Stimulated activated CD4-positive, alpha-beta T cell treated with anti-CD3 and anti-CD28 coated beads, TNF-alpha, amount 100 ng/mL, for 24 hours (primary cell): ENCODE data around the gene GLYATL2.

Experiments used
- DNase-seq, 3 experiments: peaks; one replicate each; pipeline ENCODE4 v3.0.0-alpha.2; 2020; ENCODE audit warnings: low read depth in 3 of 3

GLYATL2 gene

DNA sequence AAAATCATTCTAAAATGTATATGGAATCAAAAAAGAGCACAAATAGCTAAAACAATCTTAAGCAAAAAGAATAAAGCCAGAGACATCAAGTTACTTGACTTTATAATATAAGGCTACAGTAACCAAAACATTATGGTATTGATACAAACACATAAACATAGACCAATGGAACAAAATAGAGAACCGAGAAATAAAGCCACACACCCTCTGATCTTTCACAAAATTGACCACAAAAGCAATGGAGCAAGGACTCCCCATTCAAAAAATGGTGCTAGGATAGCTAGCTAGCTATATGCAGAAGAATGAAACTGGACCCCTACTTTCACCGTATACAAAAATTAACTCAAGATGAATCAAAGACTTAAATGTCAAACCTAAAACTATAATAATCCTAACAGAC lies 43.2 kb downstream of the GLYATL2 start:
- no peak for DNase-seq

DNA sequence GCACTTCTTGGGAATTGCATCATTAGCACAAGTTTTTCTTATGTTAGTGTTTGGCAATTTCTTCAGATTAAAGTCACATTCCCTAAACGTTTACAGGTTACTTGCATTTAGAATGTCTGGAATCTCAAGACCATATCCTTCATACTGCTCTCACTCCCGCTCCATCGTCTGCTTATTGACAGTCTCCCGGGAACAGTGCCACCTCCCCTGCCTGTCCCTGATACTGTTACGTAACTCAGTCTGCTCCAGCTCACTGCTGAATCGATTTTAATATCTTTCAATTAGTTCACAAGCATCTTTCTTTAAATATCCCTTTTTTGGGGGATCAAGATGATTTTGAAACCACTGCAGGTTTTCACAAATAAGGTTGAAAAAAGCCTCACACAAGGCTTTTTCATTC lies 48.2 kb downstream of the GLYATL2 start:
- no peak for DNase-seq

DNA sequence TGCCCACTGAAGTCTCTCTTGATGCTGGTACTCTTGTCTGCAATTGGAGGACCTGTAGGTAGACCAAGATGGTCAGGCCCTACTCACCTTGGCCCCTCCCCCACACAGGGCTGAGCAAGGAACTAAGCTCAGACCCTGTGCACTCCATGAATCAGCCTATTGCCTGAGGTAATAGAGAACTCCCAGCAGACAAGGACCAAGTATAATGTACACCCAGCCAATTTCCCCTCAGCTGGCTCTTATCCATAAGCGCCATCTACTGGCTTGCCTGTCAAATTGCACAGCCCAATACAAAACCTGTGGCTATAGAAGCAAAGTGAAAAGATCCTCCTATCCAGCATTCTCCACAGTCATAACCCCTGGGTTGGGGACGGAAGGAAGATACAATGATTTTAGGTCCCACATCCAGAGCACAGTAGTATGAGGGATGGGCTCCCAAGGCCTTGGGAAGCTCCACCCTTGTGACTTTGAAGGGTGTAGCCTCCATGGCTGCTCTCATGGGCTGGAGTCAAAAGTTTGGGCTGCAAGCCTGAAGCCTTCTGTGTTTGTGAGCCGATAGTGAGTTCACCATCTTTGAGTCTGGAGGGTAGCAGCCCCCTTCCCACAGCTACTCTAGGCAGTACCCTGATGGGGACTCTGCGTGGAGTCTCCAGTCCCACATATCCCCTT lies 56.0 kb downstream of the GLYATL2 start:
- DNase-seq: peak; percentile 7 to 28 (median 16)

DNA sequence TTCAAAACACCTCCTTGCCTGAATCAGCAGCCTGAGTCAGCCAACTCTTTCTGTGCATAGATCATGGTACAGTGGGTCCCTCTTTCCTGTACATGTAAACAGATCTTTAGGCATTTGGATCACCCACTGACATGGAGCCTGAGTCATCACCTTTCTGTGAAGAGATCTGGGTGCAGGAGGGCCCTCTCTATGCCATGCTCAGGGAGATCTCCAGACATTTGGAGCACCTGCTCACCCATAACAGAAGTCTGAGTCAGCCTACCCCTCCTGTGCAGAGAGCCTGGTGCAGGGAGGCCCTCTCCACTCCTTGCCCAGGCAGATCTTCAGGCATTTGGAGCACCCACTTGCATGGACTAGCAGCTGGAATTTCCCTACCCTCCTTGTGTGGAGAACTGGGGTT lies 56.6 kb downstream of the GLYATL2 start:
- no peak for DNase-seq

DNA sequence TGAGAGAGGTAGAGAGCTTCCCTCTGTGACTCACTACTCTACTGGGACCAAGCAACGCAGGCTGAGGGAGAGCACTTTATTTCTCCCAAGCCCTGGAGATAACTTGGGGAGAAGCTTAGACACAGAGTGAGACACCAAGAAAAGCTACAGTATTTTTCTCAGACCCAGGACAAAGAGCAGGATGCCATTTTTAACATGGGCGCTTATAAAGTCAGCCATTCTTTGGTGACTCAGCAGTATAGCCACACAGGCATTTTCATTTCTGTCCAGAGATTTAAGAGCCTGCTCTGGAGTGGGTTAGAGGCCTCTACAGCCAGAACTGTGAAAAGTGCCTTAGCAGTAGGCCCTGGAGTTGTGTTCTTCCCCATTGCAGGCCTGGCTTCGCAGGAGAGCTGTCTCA lies 57.8 kb downstream of the GLYATL2 start:
- no peak for DNase-seq

DNA sequence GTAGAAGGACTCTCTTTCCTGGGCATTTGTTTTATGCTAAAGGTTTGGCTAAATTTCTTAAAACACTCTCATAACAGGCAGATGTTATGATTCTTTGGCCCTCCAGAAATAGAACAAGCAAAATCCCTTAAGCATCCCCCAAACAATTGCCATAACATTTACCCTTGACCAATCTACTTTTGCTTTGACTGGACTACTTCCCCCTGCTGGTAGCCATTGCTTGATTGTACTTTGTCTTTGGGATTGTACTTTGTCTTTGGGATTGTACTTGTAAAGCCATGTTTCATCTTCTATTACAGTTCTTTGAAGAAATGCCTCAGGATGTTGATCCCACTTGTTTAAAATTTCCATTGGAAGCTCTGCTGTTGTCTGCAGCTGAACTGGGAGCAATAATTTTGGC lies 59.5 kb downstream of the GLYATL2 start:
- DNase-seq: no peak
